Mesangial cell (primary cell): ENCODE data around the gene LIPF. TPM values are rescaled to one million over a fixed set of nuclear protein-coding genes. Genes with fewer than 3 reads are reported as not detected.

Experiments
- total RNA-seq: library from RNA; depleted of rRNA; stranded (reverse); fragments of >200 nt; gene quantifications from 2 replicates; pipeline ENCODE4 v1.2.3, GENCODE V29; 2015

The LIPF gene, protein sequence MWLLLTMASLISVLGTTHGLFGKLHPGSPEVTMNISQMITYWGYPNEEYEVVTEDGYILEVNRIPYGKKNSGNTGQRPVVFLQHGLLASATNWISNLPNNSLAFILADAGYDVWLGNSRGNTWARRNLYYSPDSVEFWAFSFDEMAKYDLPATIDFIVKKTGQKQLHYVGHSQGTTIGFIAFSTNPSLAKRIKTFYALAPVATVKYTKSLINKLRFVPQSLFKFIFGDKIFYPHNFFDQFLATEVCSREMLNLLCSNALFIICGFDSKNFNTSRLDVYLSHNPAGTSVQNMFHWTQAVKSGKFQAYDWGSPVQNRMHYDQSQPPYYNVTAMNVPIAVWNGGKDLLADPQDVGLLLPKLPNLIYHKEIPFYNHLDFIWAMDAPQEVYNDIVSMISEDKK
- not detected in 2 replicates for total RNA-seq

DNA sequence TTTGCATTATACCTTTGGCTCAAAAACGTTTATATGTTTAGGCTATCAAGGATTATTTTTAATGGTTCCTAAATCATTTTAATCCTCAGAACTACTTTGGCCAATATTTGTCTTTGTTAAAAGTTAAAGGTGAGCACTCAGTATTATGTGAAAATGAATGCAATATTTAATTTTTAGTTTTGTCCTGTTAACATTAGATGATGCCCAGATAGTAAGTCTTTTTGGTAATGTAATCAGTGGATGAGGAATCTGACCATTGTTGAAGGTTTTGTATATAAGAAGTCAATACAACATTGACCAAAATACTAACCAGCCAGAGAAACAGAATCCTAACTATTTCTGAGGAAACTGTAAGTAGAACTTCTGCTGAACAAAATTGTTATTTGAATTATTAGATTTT, at the start of gene LIPF:
TSS of gene LIPF (plus strand) at position 301 of the 400 bp plus-strand sequence. CDS start 2,856 bp downstream, outside the sequence.

DNA sequence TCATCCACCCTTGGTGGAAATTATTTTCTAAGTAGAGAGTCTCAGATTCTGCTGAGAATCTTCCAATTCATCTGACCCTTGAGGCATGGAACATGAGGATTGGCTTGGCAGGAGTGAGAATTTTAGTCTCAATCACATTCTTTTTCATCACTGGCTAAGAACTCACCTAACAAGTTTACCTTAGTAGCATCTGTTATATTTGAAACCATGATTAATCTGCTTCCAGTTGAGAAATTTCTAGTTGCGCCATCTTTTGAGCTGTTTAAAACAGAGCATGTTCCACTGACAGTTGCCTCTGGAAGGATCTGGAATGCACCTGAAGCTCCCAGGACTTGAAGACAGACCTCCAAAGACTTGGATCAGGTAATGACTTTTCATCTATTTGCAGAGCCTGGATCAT, 41.7 kb downstream of the LIPF start, which contains the start of gene LIPK:
TSS of gene LIPK (plus strand) at position 292 of the 400 bp plus-strand sequence. CDS start 18,295 bp downstream, outside the sequence.

Other genes starting within 250 kb of the LIPF start
- gene RNLS, start 81.1 kb upstream of the LIPF start, total RNA-seq, result 5.4 and 17.2 TPM in 2 replicates
- gene LIPJ, start 77.7 kb upstream of the LIPF start, total RNA-seq, result under 0.01 TPM in 1 of 2 replicates, not detected in the other
- gene LIPK, start 41.8 kb downstream of the LIPF start, total RNA-seq, result not detected in 2 replicates
- gene LIPN, start 95.6 kb downstream of the LIPF start, total RNA-seq, result not detected in 2 replicates
- not detected in 2 replicates for gene LIPM, start 138.3 kb downstream of the LIPF start, total RNA-seq
- gene ANKRD22, start 187.4 kb downstream of the LIPF start, total RNA-seq, result not detected in 2 replicates
- 12.4 and 18.9 TPM in 2 replicates for gene STAMBPL1, start 215.8 kb downstream of the LIPF start, total RNA-seq